GM20000 (cell line): Measurements from ENCODE around the gene ZNF683.

Experiments
- DNase-seq: peaks from one replicate; pipeline ENCODE4 v3.0.0; 2012; ENCODE audit warnings: low spot score
- TF ChIP-seq, protein P1 (sequence below): IDR thresholded peaks from 2 replicates; pipeline ENCODE4 v1.5.1; 2012; ENCODE audit warnings: mild to moderate bottlenecking, control low read depth; ENCODE audit errors: extremely low read depth, missing control alignments

The ZNF683 gene

GRCh38 chr1:26318338-26319064, 54.0 kb downstream of the ZNF683 start:
- TF ChIP-seq, protein P1, sequence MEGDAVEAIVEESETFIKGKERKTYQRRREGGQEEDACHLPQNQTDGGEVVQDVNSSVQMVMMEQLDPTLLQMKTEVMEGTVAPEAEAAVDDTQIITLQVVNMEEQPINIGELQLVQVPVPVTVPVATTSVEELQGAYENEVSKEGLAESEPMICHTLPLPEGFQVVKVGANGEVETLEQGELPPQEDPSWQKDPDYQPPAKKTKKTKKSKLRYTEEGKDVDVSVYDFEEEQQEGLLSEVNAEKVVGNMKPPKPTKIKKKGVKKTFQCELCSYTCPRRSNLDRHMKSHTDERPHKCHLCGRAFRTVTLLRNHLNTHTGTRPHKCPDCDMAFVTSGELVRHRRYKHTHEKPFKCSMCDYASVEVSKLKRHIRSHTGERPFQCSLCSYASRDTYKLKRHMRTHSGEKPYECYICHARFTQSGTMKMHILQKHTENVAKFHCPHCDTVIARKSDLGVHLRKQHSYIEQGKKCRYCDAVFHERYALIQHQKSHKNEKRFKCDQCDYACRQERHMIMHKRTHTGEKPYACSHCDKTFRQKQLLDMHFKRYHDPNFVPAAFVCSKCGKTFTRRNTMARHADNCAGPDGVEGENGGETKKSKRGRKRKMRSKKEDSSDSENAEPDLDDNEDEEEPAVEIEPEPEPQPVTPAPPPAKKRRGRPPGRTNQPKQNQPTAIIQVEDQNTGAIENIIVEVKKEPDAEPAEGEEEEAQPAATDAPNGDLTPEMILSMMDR: no peak
- DNase-seq: no peak

DNA sequence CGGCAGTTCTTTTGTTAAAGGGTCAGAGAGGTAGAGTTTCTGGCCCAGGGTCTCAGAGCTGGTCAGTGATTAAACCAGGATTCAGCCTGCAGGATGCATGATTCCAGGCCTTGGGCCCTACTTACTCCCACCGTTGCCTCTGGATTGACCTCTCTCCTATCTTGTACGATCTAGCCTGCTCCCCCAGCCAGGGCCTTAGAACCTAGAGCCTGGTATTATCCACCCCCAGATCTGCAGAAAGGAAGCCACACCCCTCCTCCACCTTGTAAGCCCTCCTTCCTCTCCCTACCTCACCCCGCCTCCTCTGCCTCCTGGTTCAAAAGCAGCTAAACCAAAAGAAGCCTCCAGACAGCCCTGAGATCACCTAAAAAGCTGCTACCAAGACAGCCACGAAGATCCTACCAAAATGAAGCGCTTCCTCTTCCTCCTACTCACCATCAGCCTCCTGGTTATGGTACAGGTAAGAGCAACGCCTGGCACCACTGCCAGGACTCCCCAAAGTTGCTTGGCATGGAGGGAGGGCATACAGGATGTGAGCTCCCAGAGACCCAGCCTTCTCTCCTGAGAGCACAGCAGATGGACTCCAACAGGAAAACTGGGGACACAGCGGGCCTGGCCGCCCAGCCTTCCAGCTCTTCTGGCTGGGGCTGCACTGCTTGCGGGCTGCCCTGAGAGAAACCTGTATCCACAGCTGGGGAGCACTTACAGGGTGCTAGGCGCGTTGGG, 54.8 kb downstream of the ZNF683 start, which contains the start of gene CD52:
CD52 (plus strand) TSS at position 347 of the 726 bp plus-strand sequence; CDS start at position 407, 60 bp downstream.
- TF ChIP-seq, protein P1: no peak
- DNase-seq: peak; percentile 79

- DNase-seq: no peak
- TF ChIP-seq, protein P1: no peak
Observed at GRCh38 chr1:26317146-26317545, 55.4 kb downstream of the ZNF683 start.

DNA sequence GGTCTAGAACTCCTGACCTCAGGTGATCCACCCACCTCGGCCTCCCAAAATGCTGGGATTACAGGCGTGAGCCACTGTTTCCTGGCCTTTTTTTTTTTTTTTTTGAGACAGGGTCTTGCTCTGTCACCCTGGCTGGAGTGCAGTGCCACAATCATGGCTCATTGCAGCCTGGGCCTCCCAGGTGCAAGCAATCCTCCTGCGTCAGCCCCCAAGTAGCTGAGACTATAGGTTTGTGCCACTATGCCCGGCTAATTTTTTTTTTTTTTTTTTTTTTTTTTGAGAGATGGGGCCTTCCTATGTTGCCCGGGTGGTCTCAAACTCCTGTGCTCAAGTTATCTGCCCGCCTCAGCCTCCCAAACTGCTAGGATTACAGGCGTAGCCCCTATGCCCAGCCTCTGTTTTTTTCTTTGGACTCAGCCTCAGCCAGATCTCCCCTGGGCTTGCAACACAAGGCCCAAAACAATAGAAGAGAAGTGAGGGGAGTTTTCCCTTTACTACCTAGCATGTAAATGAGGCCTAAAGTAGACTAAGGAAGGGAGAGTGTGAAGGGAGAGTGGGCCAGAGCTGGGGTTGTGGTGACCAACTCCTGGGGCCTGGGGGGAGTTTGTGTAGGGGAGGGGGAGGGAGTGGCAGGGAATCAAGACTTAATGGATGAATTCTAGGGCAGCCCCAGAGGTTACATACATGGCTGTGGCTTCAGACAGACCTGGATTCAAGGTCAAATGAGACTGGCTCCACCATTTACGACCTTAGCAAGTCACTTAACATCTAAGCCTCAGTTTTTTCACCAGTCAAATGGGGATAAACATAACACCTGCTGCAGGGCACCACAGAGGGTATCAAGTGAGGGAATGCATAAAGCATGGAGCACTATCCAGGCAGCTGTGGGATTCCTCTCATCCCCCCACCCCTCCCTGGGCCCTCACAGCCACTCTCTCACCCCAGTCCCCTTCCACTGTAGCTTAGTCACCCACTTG, 56.4 kb downstream of the ZNF683 start:
- no peak for DNase-seq
- TF ChIP-seq, protein P1: no peak

GRCh38 chr1:26314501-26314900, 58.0 kb downstream of the ZNF683 start:
- TF ChIP-seq, protein P1: no peak
- DNase-seq: no peak
